Tibial artery (tissue), 4 donors: Measurements from ENCODE around the gene PTPRD.

ENCODE experiments used
- DNase-seq, 2 donors: peaks; one replicate each; pipeline ENCODE4 v3.0.0-alpha.2; 2019
- H3K27ac ChIP-seq, 2 donors: fragments of 200-600 bp; sonication (generic) in 1 of 2; 1 replicate in 1 of 2; 2 replicates in 1 of 2; pipeline ENCODE4 v1.5.1; 2018 to 2019; ENCODE audit warnings: mild to moderate bottlenecking in 1 of 2
- H3K27me3 ChIP-seq, 2 donors: fragments of 200-600 bp; sonication (generic) in 1 of 2; one replicate each; pipeline versions ENCODE4 v1.5.1 to v1.6.0; 2016 to 2019
- H3K36me3 ChIP-seq, 3 donors: fragments of 200-600 bp; sonication (generic) in 2 of 3; one replicate each; pipeline ENCODE4 v1.5.1; 2016 to 2019; ENCODE audit warnings: mild to moderate bottlenecking in 2 of 3
- H3K4me1 ChIP-seq, 4 donors: fragments of 200-600 bp; sonication (generic) in 2 of 4; 1 replicate in 3 of 4; 2 replicates in 1 of 4; pipeline ENCODE4 v1.5.1; 2016 to 2019
- H3K4me3 ChIP-seq, 2 donors: fragments of 200-600 bp; sonication (generic) in 1 of 2; 1 replicate in 1 of 2; 2 replicates in 1 of 2; pipeline ENCODE4 v1.5.1; 2018 to 2019; ENCODE audit warnings: mild to moderate bottlenecking in 2 of 2
- H3K9me3 ChIP-seq, 3 donors: fragments of 200-600 bp; sonication (generic) in 1 of 3; one replicate each; pipeline ENCODE4 v1.5.1; 2016 to 2019
- CTCF ChIP-seq, 2 experiments: fragments of 200-600 bp in 1 of 2; fragments of 450-650 bp in 1 of 2; IDR thresholded peaks; one replicate each; pipeline ENCODE4 v1.5.1; 2017 to 2019; ENCODE audit warnings: antibody characterized with exemption in 2 of 2, mild to moderate bottlenecking in 1 of 2, moderate library complexity in 1 of 2
- intact Hi-C: fragments of 100-400 bp; cut with DNase I; formaldehyde crosslinking; loops from one replicate; pipeline ENCODE4 v1.15.0; 2023; ENCODE audit warnings: low total_unique reads

The PTPRD gene

GRCh38 chr9:8542537-8542936 is 2070.3 kb downstream of the PTPRD start:
- intact Hi-C loops, result no loop called here
- no peaks in the 10 kb centered on the region for H3K9me3 ChIP-seq
- no peak for TF ChIP-seq CTCF (IDR thresholded peaks at IDR 0.05)

GRCh38 chr9:8539681-8540197 is 2073.1 kb downstream of the PTPRD start:
- no peak for DNase-seq
- Histone ChIP-seq H3K27me3 (no peaks in the 10 kb centered on the region), H3K9me3 (no peaks in the 10 kb centered on the region), H3K4me1 (no peaks in the 10 kb centered on the region), H3K36me3 (no peaks in the 10 kb centered on the region), H3K27ac (no peak overlapping the region), H3K4me3 (no peak overlapping the region)
- TF ChIP-seq CTCF (IDR thresholded peaks at IDR 0.05), result no peak
- intact Hi-C loops, result no loop called here

More at GRCh38 chr9:8542537-8542936, 2070.3 kb downstream of the PTPRD start:
- no peak overlapping the region for H3K4me3 ChIP-seq
- no peaks in the 10 kb centered on the region for H3K36me3 ChIP-seq
- H3K27ac ChIP-seq, result no peak overlapping the region
- DNase-seq, result no peak
- H3K27me3 ChIP-seq, result no peaks in the 10 kb centered on the region
- no peaks in the 10 kb centered on the region for H3K4me1 ChIP-seq

GRCh38 chr9:8536845-8537244 is 2076.0 kb downstream of the PTPRD start:
- Histone ChIP-seq H3K9me3 (no peaks in the 10 kb centered on the region), H3K27ac (no peak overlapping the region), H3K36me3 (no peaks in the 10 kb centered on the region), H3K27me3 (no peaks in the 10 kb centered on the region), H3K4me1 (no peaks in the 10 kb centered on the region), H3K4me3 (no peak overlapping the region)
- no peak for DNase-seq
- no peak for TF ChIP-seq CTCF (IDR thresholded peaks at IDR 0.05)
- intact Hi-C loops, result no loop called here

GRCh38 chr9:8534828-8535227 is 2078.0 kb downstream of the PTPRD start:
- H3K36me3 ChIP-seq, result no peaks in the 10 kb centered on the region
- no peak for DNase-seq
- no peak overlapping the region for H3K27ac ChIP-seq
- no peak overlapping the region for H3K4me3 ChIP-seq
- no peak for TF ChIP-seq CTCF (IDR thresholded peaks at IDR 0.05)
- no peaks in the 10 kb centered on the region for H3K27me3 ChIP-seq
- no peaks in the 10 kb centered on the region for H3K9me3 ChIP-seq
- intact Hi-C loops, result no loop called here
- H3K4me1 ChIP-seq, result no peaks in the 10 kb centered on the region

GRCh38 chr9:8533681-8534080 is 2079.1 kb downstream of the PTPRD start:
- no peak for DNase-seq
- H3K9me3 ChIP-seq, result no peaks in the 10 kb centered on the region
- no peak overlapping the region for H3K4me3 ChIP-seq
- intact Hi-C loops, result no loop called here
- H3K27me3 ChIP-seq, result no peaks in the 10 kb centered on the region
- no peaks in the 10 kb centered on the region for H3K36me3 ChIP-seq
- TF ChIP-seq CTCF (IDR thresholded peaks at IDR 0.05), result no peak
- H3K4me1 ChIP-seq, result no peaks in the 10 kb centered on the region
- no peak overlapping the region for H3K27ac ChIP-seq

- Histone ChIP-seq H3K9me3 (no peaks in the 10 kb centered on the region), H3K4me1 (no peaks in the 10 kb centered on the region), H3K4me3 (no peak overlapping the region), H3K36me3 (no peaks in the 10 kb centered on the region), H3K27me3 (no peaks in the 10 kb centered on the region), H3K27ac (no peak overlapping the region)
- DNase-seq, result no peak
- intact Hi-C loops, result no loop called here
- no peak for TF ChIP-seq CTCF (IDR thresholded peaks at IDR 0.05)
These were observed 2080.9 kb downstream of the PTPRD start for GRCh38 chr9:8531826-8532415.
